Left lung (tissue), 10 donors: Measurements from ENCODE around the gene TRPM3. TPM values are rescaled to one million over a fixed set of nuclear protein-coding genes. Genes with fewer than 3 reads are reported as not detected.

Experiments
- ATAC-seq: fragments of 200-7000 bp; cut with Tn5 transposase; one replicate; pipeline ENCODE4 v1.9.1; 2020; ENCODE audit warnings: moderate library complexity
- DNase-seq, 4 donors: peaks; one replicate each; pipeline ENCODE4 v3.0.0-alpha.2; 2013 to 2020
- H3K27ac ChIP-seq, 2 donors: fragments of 200-600 bp; sonication (generic) in 1 of 2; one replicate each; pipeline versions ENCODE4 v1.5.0 to v1.8.0; 2020 to 2021
- H3K27me3 ChIP-seq, 2 donors: fragments of 200-600 bp; sonication (generic) in 1 of 2; one replicate each; pipeline versions ENCODE4 v1.5.0 to v1.8.0; 2020 to 2021
- H3K36me3 ChIP-seq, 2 donors: fragments of 200-600 bp; sonication (generic) in 1 of 2; one replicate each; pipeline versions ENCODE4 v1.5.0 to v1.8.0; 2020 to 2021
- H3K4me1 ChIP-seq, 2 donors: fragments of 200-600 bp; one replicate each; pipeline ENCODE4 v1.8.0; 2021
- H3K4me3 ChIP-seq, 2 donors: fragments of 200-600 bp; sonication (generic) in 1 of 2; one replicate each; pipeline versions ENCODE4 v1.5.0 to v1.8.0; 2020 to 2021; ENCODE audit warnings: mild to moderate bottlenecking in 1 of 2
- H3K9me3 ChIP-seq, 2 donors: fragments of 200-600 bp; sonication (generic) in 1 of 2; one replicate each; pipeline versions ENCODE4 v1.5.0 to v1.8.0; 2020 to 2021
- CTCF ChIP-seq, 2 donors: fragments of 200-600 bp; sonication (generic) in 1 of 2; IDR thresholded peaks; one replicate each; pipeline versions ENCODE4 v1.5.0 to v1.8.0; 2021; ENCODE audit warnings: antibody characterized with exemption in 2 of 2
- intact Hi-C, 2 donors: fragments of 100-400 bp; cut with DNase I; formaldehyde crosslinking; loops; one replicate each; pipeline versions ENCODE4 v1.11.2 to v1.14.2; 2022
- polyA plus RNA-seq, 6 donors: library from polyadenylated mRNA; unstranded; fragments of 120-200 nt; gene quantifications; one replicate each; pipeline ENCODE4 v1.2.1, GENCODE V29; 2013; ENCODE audit not compliant: insufficient read length in 6 of 6
- total RNA-seq, 2 donors: library from RNA; stranded (reverse); fragmentation: NEBNext Ultra II Directional; extraction: Animal tissue kit (Norgen Biotek cat#: 25700); gene quantifications; one replicate each; pipeline ENCODE4 v1.2.1, GENCODE V29; 2021
- donor health status: DM: no; HTN: yes; CAD: no.
- donor health status: DM: no; HTN: no; CAD: no.

Gene TRPM3
- total and polyA plus RNA-seq, 8 donors: 0.17 to 2.1 (median 1.2) TPM

GRCh38 chr9:71120501-71121247 is 747 bp downstream of the TRPM3 start:
- ATAC-seq: no peak
- intact Hi-C loops: no loop called here

GRCh38 chr9:71119746-71120145 is 1.7 kb downstream of the TRPM3 start:
- intact Hi-C loops: no loop called here
- no peak for DNase-seq
- H3K4me3 ChIP-seq: no peak overlapping the region
- no peak overlapping the region for H3K27ac ChIP-seq
- no peaks in the 10 kb centered on the region for H3K4me1 ChIP-seq
- no peaks in the 10 kb centered on the region for H3K9me3 ChIP-seq
- no peak for ATAC-seq
- H3K27me3 ChIP-seq: peaks cover 0 to 21% of the 10 kb centered on the region in 2 donors
- H3K36me3 ChIP-seq: no peaks in the 10 kb centered on the region
- no peak for TF ChIP-seq CTCF (IDR thresholded peaks at IDR 0.05)

More at GRCh38 chr9:71120501-71121247, 747 bp downstream of the TRPM3 start:
- Histone ChIP-seq H3K27ac (no peak overlapping the region), H3K27me3 (peaks cover 0 to 21% of the 10 kb centered on the region in 2 donors), H3K36me3 (no peaks in the 10 kb centered on the region), H3K4me1 (no peaks in the 10 kb centered on the region), H3K9me3 (no peaks in the 10 kb centered on the region), H3K4me3 (no peak overlapping the region)
- TF ChIP-seq CTCF (IDR thresholded peaks at IDR 0.05): no peak
- DNase-seq: no peak

- intact Hi-C loops: no loop called here
- Histone ChIP-seq H3K36me3 (no peaks in the 10 kb centered on the region), H3K4me1 (no peaks in the 10 kb centered on the region), H3K9me3 (no peaks in the 10 kb centered on the region), H3K27ac (no peak overlapping the region), H3K27me3 (peaks cover 0 to 21% of the 10 kb centered on the region in 2 donors), H3K4me3 (no peak overlapping the region)
- DNase-seq (no peak), ATAC-seq (no peak)
- TF ChIP-seq CTCF (IDR thresholded peaks at IDR 0.05): no peak
These were observed 3.1 kb downstream of the TRPM3 start for GRCh38 chr9:71118324-71118723.

- DNase-seq (no peak), ATAC-seq (no peak)
- no peaks in the 10 kb centered on the region for H3K4me1 ChIP-seq
- H3K9me3 ChIP-seq: no peaks in the 10 kb centered on the region
- H3K36me3 ChIP-seq: no peaks in the 10 kb centered on the region
- no peak overlapping the region for H3K27ac ChIP-seq
- no peaks in the 10 kb centered on the region for H3K27me3 ChIP-seq
- no peak for TF ChIP-seq CTCF (IDR thresholded peaks at IDR 0.05)
- no peak overlapping the region for H3K4me3 ChIP-seq
- intact Hi-C loops: no loop called here
These were observed 5.9 kb downstream of the TRPM3 start for GRCh38 chr9:71115448-71115975.

- Histone ChIP-seq H3K4me1 (no peaks in the 10 kb centered on the region), H3K36me3 (no peaks in the 10 kb centered on the region), H3K27me3 (no peaks in the 10 kb centered on the region), H3K9me3 (no peaks in the 10 kb centered on the region), H3K27ac (no peak overlapping the region), H3K4me3 (no peak overlapping the region)
- intact Hi-C loops: no loop called here
- no peak for DNase-seq
- no peak for TF ChIP-seq CTCF (IDR thresholded peaks at IDR 0.05)
- ATAC-seq: no peak
These were observed 8.6 kb downstream of the TRPM3 start for GRCh38 chr9:71112866-71113265.
